NCI-H2196 treated with DMSO at 0.1 percent for 48 hours (cell line): Measurements from ENCODE around the gene KLHL29.

ENCODE experiments used
- DNase-seq: peaks from one replicate; lab custom pipeline; 2025; ENCODE audit not compliant: unreplicated experiment; lab: John Stamatoyannopoulos, UW

The KLHL29 gene

DNA sequence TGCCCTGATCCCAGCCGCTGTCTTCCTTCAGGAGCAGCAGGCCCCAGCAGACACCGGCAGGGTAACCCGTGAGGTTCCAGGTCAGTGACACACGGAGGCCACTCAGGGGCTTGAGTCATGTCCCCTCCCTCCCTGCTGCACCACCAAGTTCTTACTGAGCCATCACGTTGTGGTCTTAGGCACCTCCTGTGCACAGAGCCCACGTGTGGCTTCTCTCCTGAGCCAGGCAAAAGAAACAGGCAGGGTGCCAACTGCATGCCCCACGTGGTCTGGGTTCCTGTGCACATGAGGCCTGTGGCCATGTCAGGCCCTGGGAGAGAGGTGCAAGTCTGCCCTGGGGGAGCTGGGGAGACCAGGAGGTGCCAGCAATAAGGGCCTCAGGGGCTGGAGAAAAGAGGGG lies 264.8 kb downstream of the KLHL29 start:
- DNase-seq: no peak

DNA sequence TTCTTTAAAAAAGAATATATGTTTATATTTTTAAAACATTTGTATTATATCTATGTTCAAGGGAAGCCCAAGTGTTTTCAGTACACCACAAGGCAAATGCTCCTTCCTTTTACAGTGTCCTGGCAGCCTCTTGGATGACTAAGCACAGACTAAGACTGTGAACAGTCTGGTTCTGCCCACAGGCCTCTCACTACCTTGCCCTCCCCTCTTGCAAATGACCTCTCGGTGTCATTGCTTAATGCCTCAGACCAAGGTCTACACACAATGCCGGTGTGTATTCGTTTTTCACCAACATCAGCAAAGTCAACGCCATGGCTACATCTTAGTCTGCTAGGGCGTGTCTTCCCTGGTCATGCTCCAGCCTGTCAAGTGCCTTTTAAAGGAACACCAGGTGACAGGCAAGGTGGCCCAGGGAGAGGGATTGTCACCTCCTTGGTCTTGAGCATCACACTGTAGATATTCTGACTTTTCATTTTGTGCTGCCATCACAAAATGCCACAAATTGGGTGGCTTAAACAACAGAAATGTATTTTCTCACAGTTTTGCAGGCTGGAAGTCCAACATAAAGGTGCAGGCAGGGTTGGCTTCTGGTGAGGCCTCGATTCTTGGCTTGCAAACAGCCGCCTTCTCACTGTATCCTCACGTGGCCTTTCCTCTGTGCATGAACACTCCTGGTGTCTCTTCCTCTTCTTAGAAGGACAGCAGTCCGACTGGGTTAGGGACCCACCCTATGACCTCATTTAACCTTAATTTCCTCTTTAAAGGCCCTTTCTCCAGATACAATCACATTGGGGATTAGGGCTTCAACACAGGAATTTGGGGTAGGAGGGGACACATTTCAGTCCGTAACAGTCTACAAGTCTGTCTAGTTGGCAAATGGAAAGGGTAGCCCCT lies 266.5 kb downstream of the KLHL29 start:
- DNase-seq: no peak

DNA sequence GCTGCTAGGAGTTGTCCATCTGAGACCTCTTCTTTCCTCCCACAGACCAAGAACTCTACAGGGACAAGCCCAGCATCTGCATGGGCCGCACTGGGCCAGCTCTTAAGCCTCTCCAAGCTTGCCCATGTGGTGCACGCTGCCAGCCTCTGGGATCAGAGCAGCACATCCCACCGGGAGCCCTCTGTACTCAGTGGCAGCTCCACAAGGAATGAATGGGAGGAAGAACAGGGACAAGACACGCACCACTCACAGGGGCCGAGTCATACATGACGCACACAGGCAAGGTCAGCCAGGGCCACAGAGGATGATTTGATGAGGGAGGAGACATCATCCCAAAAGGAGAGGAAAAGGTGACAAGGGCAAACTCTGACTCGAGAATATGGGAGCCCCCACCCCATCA lies 268.3 kb downstream of the KLHL29 start:
- no peak for DNase-seq

DNA sequence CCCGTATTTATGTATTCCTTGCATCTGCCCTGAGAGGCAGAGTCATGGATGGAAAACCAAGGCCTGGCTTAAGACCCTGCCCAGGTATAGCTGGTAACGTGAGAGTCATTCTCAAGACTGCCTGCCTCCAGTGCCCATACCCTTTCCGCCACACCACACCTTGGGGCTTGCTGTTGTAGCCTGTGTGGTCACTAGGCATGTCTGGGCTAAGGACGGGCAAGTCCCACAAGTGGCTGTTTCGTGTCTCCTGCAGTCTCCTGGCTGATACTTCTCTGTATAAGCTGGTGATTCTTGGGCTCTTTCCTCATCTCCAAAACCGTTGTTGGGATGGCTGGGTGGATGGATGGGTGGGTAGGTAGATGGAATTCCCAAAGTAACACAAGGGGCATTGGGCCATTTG lies 269.8 kb downstream of the KLHL29 start:
- no peak for DNase-seq

DNA sequence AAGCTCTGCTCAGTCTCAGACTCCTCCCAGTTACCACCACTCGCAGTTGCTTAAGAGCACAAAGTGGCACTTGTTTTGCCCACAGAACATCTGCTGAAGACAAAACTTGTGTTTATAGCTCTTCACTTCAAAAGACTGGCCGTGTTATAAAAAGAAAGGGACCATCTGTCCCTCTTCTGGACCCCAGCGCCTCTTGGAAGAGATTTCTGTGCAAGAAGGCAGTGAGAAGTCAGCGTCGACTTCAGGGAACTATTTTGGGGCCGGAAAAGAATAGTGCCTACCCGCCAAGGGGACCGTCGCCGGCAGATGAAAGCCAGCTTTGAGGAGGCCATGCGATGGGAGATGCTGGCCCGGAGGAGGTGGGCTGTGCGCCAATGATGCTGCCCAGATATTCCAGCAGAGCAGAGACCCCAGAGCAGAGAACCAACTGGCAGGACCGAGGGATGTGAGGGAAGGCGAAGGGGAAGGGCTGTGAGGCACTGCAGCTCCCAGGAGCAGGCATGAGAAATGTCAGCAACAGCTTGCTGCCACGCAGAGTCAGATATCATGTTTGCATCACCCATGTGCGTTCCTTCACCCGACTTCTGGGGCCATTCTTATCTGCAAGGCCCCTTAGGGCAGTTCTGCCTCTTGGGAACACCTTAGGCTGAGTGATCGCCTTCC lies 271.1 kb downstream of the KLHL29 start:
- no peak for DNase-seq

DNA sequence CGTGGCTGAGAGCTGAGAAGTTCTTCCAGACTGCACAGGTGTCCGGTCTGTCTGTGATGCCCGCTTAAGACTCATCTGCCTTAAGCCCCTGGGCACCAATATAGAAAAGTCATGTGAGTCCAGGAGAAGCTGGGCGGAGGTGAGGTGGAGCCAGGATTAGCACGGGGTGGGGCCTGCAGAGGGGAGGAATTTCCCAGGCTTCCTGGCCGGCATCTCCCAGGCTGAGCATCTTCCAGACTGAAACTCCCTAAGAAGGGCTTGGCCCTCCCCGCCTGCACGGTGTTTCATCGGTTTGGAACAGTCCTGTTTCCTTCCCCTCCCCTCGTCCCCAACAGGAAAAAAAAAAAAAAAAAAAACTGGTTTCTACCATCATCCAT lies 271.6 kb downstream of the KLHL29 start:
- DNase-seq: no peak

DNA sequence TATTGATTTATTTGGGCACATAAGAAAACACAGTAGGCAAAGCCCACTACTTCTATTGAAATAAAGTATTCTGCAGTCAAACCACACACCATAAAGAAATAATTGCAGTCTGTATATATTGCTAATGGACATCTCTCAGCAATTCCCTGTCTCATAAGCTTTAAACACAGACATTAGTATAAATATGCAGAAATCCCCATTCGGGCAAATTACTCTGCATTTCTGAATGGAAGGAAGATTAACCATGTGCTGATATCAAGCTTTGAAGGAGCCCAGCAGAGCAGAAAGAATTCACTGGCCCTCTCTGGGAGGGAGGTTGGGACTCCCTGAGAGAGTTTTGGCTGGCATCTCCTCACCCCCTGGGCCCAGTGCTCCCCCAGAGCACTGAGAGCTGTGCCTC lies 272.4 kb downstream of the KLHL29 start:
- no peak for DNase-seq

DNA sequence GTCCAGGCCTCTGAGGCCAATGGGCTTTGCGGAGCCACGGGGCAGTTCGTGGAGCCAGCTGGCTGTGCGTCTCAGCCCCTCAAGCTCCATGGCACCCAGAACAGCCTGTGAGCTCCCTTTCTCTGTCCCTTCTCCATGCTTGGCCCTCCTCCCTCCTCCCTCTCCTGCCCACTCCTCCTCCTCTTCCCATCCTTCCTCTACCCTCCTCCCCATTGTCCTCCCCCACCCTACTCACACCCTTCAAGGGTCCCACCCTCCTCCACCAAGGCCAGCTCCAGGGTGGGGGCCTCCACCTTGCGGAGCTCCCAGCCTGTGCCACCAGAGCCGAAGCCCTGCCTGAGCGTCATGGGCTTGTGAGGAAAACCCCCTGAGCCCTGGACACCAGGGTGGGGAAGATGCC lies 273.0 kb downstream of the KLHL29 start:
- DNase-seq: no peak

DNA sequence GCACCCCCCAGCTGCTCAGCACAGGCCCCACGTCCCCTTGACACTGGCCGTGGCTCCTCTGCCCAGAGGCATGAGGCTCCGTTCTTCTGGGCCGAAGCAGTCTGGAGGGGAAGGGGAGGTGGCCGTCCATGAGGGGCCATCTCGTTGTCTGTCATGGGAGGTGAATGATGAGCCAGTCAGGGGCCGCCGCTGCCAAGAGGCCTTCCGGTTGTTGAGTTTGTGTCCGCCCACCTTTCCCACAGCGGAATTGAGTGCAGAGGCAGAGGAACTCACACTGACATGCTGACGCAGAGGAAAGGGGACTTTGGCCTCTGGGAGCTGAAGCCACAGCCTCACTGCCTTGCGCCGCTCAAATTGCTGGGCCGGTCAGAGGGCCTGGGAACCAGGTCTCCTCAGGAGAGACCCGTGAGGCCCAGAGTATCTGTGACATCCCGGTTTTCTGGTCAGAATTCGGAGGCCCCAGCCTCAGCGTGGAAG lies 273.5 kb downstream of the KLHL29 start:
- DNase-seq: no peak

DNA sequence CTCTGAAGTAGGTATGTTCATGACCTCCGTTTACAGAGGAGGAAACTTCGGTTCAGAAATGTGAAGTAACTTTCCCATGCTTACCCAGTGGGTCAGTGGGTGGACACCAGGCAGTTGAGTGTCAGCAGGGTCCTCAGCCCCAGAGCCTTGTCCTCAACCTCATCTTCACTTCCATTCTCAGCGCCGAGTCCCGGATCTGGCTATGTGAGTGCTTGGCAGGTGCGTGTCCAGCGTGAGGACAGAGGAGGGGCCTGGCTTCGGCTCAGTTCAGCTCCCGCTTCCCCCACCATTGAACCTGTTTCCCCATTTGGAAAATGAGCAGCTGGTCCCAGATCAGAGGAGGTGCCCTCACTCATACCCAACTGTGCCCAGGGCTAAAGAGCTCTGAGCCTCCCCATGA lies 274.3 kb downstream of the KLHL29 start:
- DNase-seq: no peak

DNA sequence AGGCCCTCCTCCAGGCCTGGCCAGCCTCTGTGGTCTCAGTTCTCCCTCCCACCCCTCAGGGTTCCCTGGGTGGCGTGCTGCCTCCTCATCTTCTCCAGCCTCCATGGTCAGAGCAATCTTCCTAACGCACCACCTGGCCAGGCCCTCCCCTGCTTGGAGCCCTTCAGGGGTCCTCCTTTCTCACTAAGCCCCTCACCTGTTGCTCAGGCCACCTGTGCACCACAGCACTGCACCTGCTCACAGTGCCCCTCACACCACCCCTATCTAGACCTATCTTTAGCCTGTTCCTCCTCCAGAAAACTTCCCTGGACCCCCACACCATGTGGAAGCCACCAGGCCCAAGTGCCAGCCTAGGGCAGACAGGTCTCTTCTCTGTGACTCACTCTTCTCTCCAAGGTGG lies 274.8 kb downstream of the KLHL29 start:
- no peak for DNase-seq

DNA sequence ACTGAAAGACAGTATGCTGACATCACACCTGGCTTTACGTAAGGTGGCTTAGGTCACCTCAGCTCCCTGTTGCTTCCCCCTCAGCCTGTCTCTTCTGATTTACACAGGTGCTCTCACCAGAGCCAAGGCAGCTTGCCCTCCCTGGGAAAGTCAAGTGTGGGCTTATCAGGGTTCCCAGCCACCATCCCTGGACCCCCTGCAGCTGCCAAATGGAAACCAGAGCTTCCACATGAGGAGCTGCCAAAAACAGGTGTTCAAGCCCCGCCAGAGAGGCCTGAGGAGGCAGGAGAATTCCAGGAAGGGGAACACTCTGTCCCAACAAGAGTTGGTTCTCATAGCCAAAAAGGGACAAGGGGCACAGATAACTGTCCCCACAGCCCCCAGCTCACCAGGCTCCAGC lies 275.3 kb downstream of the KLHL29 start:
- no peak for DNase-seq

DNA sequence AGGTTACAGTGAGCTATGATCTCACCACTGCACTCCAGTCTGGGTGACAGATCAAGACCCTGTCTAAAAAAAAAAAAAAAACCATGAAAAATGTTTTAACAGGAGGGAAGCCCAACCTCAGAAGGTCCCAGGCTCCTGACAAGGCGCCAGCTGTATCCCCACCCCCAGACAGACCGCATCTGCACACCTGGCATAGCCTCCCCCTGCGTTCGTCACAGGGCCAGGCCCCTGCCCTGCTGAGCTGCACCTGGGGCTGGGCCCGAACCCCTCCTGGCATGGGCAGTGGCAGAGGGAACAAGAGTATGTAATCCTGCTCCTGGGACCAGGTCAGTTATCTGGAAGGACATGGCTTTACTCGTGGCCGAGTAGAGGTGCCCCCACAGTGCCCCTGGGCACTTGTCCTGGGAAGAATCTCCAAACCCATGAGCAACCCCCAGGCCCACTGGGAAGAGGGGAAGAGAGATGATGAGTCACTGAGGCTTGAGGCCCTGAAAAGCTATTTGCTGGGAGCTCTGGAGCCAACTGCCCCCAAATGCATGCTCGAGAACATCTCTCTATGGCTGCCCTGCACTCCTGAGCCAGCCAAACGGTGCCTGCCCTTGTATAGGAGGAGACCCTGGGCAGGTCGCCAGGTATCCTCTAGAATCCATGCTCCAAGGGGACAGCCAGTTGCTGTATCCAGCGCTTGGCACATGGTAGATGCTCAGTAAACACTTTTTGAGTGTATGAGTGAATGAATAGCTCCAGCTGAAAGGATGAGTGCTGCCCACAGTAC lies 276.5 kb downstream of the KLHL29 start:
- DNase-seq: no peak

DNA sequence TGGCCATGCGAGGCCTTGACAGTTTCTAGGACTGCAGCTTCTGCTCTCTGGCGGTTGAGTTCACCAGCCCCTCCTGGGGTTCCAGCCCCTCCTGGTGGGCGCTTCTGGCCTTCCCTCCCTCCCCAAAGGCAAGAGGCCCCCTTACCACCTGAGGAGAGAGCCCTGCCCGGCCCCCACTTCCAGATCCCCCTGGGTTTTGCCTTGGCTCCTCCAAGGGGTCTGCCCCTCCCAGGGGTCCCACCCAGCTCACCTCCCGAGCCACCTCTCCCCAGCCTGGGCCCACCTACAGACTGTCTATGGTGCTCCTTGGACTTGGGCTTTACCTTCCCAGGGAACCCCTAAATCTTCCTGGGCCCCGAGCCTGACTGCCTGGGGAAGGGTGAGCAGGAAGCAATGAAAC lies 277.5 kb downstream of the KLHL29 start:
- DNase-seq: no peak

DNA sequence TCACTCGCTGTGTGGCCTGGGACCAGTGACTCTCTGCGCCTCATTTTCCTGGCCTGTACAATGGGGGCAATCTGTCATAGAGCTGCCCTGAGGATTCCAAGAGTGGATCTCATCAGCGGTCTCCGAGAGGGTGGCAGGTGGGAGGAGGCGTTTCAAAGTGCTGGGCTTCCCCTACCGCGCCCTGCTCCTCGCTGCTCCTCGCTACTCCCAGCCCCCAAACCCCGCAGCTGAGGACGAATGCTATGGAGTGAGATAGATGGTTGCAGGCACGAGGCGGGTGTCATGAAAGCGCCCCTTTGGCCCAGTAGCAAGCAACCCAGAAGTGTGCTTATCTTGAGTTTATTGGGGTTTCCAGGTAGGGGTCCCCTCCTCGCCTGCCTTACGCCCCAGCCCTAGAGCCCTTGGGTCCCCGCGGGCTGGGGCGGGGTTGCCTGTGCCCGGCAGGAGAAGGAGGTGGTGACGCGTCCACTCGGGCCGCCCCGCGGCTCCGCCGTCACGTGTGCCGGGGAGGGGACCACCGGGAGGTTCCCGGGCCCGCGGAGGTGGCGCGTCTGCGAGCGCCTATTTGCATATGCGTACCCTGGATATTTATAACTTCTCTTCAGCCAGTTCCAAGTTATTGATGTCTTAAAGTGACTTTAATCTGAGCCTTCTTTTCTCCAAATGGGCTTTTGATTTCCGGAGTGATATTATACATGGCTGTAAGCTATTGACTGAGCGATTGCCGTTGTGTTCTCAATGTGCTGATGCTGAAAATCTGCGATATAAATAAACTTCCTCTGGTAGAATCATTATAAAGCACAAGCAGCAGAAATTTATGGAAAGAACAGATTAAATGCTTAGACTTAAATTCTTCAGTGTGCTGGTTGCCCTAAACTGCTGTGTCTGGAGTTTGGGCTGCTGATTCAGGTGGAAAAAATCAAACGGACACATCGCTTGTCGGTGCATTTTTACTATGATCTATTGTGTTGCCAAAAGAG lies 278.3 kb downstream of the KLHL29 start:
- DNase-seq: no peak

DNA sequence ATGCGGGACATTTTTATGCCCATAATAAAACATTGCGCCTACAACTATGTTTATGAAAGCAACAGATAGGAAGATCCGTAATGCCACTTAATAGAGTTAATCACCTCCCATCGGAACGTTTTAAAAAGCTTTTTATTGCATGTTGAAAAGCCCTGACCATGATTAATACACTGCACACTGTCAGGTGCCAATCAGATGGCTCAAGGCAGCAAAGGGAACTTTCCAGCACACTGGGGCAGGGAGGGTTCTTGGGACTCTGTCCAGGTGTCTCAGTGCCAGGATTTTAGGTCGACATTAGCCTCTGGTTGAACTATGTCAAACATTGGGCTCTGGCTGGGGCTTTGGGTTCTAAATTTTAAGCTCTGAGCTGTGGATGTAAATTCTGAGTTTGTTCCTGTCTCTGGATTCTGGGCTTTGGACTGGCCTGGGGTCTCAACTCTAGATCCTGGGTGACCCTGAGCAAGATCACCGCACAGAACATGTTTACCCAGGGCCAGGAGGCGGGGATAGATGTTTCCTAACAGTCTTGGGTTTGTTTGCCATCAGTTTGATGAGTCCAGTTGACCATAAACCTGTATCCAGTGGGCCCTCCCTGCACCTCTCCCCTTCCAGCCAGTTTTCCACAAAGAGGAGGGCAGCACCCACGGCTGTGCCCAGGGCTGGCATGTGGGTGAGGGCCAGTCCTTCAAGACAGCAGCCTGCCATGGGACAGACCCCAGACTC lies 279.2 kb downstream of the KLHL29 start:
- no peak for DNase-seq

DNA sequence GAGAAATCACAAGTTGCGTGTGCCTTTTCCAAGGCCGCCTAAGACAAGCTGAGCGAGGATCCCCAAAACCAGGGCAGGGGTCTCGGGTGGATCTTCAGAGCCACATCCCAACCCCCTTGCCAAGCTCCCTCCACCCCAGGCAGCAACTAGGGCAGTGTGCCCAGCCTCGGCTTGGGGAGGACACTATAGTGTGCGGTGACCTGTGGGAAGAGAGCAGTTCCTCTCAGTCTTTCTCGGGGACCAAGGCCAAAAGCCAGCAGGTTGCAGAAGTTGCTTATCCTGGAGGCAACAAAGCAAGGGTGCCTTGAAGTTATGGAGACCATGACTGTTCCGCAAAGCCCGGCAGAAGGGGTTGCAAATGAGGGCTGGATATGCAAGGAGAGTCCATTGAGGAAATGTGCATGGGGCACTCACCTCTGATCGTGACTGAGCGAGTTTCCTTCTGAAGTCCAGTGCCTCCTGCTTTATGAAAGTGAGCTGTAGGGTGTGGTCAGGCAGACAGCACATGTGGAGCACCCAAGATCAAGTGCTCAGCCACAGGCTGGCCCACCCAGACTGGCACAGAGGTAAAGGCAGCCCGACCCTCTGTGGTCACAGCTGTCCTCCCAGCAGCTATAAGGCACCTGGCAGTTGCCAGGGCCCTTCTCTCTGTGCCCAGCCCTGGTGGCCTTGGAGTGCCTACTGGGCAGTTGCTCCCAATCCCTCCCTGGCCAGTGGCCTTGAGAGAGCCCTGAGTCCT lies 281.4 kb downstream of the KLHL29 start:
- DNase-seq: no peak

DNA sequence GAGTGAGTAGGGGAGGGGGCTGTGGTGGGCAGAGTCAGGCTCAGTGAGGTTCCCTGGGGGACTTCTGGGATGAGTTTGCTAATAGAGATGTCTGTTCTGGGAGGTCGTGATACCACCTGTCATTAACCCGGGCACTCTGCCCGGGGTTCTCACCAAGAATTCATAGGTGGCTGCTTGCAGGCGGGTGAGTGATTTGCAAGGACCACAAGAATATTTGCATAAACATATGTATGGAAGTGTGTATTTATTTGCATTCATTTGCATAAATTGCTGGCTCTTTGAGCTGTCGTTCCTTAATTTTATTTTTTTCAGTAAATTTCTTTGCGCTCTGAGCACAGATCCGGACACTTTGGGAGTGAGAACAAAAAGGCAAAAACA lies 282.0 kb downstream of the KLHL29 start:
- DNase-seq: no peak

DNA sequence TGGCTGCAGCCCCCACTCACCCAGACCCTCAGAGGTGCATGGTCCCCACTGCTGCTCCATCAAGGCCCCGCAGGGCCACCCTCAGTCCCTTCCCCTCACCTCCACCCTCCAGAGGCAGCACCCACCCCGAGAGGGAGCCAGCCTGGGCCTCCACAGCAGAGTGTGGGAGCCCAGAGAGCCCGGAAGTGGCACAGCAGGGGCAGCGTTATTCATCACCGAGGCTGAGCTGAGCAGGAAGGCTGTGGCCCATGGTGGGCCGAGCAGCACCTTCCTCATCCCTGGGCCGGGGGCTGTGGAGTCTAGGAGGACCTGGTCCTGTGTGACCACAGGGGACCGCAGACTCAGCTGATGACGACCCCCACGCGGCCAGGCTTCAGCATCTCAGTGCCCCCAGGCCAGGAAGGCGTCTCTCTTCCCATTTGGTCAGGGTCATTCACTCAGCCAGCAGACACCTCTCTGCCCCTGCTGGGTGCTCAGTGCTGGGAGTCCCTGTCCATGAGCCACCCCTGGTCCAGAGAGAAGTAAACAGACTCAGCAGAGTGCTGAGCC lies 283.9 kb downstream of the KLHL29 start:
- no peak for DNase-seq
